Stimulated activated CD8-positive, alpha-beta memory T cell treated with anti-CD3 and anti-CD28 coated beads, Interleukin-2, amount 100 ng/mL, for 48 hours (primary cell): ENCODE results near the gene ZBTB44.
A peak's percentile ranks its signal among the peaks of the same experiment; 100 is the strongest.
"Not testable (repeated sequence)": the region's sequence is repeated elsewhere in the genome, so short reads cannot be mapped to it uniquely, and the experiment has no call there.

ENCODE experiments used
- DNase-seq, 2 donors: peaks; one replicate each; pipeline ENCODE4 v3.0.0-alpha.2; 2020; ENCODE audit warnings: low read depth in 2 of 2

ZBTB44 gene, protein sequence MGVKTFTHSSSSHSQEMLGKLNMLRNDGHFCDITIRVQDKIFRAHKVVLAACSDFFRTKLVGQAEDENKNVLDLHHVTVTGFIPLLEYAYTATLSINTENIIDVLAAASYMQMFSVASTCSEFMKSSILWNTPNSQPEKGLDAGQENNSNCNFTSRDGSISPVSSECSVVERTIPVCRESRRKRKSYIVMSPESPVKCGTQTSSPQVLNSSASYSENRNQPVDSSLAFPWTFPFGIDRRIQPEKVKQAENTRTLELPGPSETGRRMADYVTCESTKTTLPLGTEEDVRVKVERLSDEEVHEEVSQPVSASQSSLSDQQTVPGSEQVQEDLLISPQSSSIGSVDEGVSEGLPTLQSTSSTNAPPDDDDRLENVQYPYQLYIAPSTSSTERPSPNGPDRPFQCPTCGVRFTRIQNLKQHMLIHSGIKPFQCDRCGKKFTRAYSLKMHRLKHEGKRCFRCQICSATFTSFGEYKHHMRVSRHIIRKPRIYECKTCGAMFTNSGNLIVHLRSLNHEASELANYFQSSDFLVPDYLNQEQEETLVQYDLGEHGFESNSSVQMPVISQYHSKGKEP

DNA sequence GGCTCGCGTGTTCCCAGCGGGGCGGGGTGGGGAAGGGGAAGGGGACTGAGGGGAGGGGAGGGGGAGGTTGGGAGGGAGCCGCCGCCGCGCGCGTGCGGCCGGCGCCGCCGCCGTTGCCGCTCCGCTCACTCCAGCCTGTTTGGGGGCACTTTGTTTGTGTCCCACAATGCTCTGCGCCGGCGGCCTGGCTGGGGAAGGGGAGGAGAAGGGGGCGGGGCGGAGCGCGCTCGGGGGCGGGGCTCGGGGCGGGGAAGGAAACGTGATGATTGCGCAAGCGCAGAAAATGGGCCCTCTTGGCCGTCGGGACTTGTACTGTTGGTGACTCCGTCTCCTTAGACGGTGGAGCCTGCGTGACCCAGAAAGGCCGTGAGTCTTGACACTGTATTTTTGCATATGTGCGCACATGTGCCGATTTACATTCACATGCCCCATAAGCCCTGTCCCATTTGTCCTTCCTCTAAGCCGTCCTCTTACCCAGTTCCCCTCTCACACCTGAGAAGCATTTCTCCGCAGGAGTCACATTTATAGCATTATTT is at the start of gene ZBTB44:
Gene ZBTB44 (minus strand): TSS at position 168 of the 536 bp plus-strand sequence. CDS start 53,044 bp downstream, outside the sequence.
- peak; percentile 78 to 84 for DNase-seq

DNA sequence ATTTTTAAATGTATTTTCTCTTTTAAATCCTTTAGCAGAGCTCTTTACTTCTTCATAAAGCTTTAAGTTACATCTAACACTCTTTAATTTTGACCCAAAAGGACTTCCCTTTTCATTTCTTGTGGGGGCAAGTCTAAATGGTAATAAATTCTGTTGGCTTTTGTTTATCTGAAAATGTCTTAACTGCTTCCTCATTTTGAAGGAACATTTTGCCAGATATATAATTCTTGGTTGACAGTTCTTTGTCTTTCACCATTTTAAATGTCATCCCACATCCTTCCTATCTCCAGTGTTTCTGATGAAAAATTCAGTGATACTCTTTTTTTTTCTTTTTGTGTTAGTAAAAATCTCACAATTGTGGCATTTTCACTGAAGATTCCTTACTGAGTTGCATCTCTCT is 44.7 kb upstream of the ZBTB44 start:
- DNase-seq, result no peak

DNA sequence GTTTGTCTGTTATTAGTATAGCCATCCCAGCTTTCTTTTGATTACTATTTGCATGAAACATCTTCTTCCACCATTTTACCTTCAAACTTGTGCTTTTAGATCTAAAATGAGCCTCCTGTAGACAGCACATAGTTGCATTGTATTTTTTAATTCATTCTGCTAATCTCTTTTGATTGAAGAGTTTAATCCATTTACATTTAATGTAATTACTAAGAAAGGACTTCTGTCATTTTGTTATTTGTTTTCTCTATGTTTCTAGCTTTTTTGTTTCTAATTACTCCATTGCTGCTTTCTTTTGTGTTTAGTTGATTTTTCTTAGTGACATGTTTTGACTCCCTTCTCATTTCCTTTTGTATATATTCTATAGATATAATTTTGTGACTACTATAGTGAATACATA is 43.7 kb upstream of the ZBTB44 start:
- no peak for DNase-seq

- no peak for DNase-seq
These were observed 32.5 kb upstream of the ZBTB44 start for GRCh38 chr11:130347261-130347660.

DNA sequence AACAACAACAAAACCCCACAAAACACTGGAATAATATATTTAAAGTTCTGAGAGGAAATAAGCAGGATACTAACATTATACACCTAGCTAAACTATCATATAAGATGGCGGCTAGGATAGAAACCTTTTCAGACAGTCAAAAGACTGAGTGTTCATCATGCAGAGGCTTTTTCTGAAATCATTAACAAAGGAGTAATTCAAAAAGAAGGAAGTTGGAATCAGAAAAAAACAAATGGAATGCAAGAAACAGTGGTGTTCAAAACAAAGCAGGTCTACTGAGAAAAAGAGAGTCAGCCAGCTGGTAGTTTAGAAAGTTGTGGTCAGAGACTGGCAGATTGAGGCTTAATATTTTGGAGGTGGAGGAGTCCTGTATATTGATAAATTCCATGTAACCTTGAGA is 30.1 kb upstream of the ZBTB44 start:
- DNase-seq, result no peak

DNA sequence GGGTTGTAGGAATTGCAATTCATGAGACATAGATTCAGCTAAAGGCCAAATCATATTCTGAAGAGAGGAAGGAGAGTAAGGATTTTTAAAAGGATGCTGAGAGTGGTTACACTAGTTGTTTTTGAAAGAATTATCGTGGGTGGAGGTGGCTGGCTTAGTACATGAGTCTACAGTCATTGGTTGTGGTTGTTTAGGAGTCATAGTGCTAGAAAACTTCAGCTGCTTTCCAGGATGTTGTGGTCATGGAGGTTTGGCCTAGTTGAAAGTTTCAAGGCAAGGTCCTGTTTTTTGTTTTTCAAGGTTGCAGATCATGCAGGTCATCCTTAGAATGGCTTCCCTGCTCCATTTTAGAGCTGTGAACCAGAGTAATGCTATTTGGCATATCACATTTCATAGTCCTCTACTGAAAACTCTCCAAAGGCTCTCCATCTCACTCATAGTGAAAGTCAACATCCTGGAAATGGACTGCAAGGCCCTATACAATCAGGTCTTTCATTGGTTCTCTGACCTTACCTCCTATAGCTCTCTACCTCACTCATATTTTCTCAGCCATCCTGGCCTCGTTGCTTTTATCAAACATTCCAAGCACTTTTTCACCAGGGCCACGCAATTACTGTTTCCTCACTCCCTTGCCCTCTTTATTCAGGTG is 26.1 kb upstream of the ZBTB44 start:
- DNase-seq, result no peak

DNA sequence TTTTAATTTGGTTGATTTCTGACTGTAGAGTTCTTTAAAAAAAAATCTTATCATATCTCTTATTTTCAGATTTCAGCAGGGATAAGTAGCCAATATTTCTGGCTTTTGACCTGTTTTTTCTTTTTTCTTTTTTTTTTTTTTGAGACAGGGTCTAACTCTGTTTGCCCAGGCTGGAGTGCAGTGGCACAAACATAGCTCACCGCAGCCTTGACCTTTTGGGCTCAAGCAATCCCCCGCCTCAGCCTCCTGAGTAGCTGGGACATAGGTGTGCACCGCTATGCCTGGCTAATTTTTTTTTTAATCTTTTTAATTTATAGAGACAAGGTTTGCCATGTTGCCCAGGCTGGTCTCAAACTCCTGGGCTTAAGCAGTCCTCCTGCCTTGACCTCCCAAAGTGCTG is 23.9 kb upstream of the ZBTB44 start:
- no peak for DNase-seq

DNA sequence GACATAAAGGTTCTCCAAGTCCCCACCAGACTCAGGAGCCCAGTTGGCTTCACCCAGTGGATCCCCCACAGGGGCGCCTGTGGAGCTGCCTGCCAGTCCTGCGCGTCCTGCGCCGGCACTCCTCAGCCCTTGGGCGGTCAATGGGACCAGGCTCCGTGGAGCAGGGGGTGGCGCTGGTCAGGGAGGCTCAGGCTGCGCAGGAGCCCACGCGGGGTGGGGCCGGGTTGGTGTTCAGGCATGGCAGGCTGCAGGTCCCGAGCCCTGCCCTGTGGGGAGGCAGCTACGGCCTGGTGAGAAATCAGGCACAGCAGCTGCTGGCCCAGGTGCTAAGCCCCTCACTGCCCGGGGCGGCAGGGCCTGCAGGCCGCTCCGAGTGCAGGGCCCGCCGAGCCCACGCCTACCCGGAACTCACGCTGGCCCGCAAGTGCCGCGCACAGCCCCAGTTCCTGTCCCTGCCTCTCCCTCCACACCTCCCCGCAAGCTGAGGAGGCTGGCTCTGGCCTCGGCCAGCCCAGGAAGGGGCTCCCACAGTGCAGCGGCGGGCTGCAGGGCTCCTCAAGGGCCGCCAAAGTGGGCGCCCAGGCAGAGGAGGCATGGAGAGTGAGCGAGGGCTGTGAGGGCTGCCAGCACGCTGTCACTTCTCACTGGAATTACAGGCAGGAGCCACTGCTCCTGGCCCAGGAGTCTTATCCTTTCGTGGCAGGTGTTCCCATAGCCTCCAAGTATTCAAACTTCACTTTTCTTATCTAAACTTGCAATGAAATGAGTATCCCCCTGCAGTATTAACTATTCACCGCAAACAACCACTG is 22.8 kb upstream of the ZBTB44 start:
- DNase-seq, result no peak

- not testable (repeated sequence) for DNase-seq
These were observed 16.7 kb upstream of the ZBTB44 start for GRCh38 chr11:130331397-130331796.

DNA sequence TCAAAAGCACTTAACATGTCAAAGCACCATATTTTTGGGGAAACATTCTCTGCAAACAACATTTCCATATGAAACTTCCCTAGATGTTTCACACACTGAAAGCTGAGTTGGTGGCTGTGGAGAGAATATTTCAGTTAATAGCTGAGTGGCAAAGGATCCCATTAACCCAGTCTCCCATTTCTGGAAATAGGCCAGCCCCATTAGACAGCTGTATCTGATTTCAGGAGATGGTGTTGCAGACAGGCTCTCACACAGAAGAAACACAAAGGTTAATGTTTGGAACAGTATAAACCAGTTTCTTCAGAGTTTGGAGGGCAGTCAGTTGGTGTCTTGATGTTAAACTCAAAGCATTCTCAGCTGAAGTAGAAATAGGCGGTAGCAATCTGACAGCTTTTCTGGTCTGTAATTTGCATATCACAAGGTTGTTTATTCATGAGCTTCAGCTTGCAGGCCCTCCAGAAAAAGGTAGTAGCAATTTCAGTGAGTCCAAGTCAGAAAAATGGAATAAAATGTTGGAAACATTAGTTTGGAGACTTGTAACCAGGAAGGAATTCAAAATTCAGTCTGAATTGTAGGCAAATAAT is 15.5 kb upstream of the ZBTB44 start:
- DNase-seq, result no peak

DNA sequence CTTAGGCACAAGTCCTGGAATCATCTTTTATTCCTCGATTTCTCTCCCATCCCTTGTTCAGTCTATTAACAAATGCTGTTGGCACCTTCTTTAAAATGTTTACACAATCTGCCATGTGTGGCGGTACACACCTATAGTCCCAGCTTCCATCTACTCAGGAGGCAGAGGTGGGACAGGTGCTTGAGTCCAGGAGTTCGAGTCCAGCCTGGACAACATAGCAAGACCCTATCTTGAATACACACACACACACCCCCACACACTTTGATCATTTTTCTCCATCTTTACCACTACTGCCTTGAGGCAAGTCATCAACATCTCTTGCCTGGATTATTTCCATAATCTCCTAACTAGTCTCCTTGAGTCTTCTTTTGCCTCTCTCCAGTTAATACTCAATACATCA is 13.7 kb upstream of the ZBTB44 start:
- no peak for DNase-seq

DNA sequence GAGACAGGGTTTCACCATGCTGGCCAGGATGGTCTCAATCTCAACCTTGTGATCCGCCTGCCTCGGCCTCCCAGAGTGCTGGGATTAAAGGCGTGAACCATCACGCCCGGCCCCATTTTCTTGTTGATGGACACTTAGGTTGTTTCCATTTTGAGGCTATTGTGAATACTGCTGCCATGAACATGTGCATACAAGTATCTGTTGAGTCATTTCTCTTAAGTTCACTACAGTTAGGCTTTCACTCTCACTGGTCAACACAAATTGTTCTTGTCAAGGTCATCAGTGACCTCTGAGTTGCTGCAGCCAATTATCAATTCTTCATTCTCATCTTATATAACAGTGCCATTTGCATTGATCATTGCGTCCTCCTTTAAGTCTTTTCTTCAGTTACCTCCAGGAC is 13.0 kb upstream of the ZBTB44 start:
- DNase-seq, result no peak

DNA sequence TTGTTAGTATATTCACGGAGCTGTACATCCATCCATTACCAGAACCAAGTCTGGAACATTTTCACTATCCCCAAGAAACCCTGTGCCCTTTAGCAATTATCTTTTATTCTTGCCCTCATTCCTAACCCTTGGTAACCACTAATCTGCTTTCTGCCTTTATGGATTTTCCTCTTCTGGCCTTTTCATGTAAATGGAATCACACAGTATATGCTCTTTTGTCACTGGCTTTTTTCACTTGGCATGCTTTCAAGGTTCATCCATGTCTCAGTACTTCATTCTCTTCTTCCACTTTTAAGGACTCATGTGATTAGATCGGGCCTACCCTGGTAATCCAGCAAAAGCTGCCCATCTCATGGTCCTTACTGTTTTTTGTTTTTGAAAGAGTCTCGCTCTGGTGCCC is 11.0 kb upstream of the ZBTB44 start:
- no peak for DNase-seq

- DNase-seq, result no peak
These were observed 9.0 kb upstream of the ZBTB44 start for GRCh38 chr11:130323452-130324450.

DNA sequence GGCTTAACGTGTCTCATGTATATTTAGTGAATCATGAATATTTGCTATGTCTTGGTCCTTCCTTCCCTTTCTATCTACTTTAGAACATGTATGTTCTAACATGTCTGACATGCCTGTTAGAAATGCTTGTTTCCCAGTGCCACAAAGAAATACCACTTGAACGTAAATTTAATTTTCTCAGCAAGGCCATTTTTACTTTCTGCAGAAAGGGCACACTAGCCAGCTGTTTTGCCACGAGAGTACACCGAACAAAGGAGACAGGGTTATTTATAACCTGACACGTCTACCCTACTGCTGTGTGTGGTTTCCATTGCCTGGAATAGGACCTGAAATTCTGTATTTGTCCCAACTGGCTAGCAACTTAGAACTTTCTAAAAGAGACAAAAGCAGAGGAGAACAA is 7.4 kb upstream of the ZBTB44 start:
- DNase-seq, result no peak

- no peak for DNase-seq
These were observed 3.4 kb upstream of the ZBTB44 start for GRCh38 chr11:130318031-130318673.

GRCh38 chr11:130315354-130315970 is 745 bp upstream of the ZBTB44 start:
- peak; percentile 21 to 25 for DNase-seq

- DNase-seq, result peak in 1 of 2 donors; percentile 55
These were observed 450 bp downstream of the ZBTB44 start for GRCh38 chr11:130314184-130314749.
